Measurements from ENCODE around the gene CHD9.

Gene CHD9

DNA sequence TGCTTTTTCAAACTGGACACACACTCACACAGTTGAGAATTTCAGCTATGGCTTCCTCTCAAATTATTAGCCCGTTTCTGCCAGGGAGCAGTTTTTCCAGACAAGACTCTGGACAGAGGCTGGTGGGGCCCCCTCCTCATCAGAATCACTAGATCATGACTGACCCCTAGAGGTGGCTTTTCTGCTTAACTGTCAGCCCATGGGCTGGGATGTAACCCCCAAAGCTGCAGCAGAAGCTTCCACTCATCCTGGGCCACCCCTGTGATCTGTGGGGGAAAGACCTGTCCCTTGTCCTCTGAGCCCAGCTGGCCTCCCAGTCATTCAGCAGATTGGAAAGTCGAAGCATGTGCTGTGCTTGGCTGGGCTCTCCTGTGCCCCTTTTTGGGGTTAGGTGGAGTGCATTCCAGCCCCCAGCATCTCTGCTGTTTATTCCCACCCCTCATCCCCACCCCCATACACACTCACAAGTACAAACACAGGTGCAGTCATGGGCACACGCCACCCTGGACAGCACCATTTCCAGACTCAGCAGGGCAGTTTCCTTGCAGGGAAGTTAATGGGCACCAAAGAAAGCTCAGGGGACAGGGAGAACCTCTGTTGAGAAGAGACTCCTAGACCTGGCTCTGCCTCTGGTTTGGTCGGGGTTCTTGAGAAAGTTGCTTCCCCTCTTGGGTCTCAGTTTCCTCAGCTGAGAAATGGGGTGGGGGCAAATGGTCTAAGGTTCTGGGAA, 301.9 kb downstream of the CHD9 start:
- DNase-seq (ENCODE audit: low spot score) = no peak
- no peak for FAIRE-seq

DNA sequence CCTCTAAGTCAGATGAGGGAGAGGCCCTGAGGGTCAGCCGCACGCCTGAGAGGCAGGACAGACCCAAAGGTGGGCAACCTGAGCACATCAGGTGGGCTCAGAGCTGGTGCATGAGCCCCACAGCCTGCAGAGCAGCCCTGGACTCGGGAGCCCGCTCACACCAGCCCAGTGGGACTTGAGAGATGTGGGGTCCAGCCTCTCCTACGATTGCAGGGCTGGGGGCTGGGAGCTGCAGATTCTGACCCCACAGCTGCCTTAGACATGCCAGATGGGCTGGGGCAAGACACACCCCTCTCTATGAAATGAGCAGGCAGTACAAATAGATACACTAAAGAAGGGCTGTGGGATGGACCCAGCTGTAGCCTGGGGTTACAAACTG, 302.4 kb downstream of the CHD9 start:
- DNase-seq (ENCODE audit: low spot score) (no peak), FAIRE-seq (no peak)

DNA sequence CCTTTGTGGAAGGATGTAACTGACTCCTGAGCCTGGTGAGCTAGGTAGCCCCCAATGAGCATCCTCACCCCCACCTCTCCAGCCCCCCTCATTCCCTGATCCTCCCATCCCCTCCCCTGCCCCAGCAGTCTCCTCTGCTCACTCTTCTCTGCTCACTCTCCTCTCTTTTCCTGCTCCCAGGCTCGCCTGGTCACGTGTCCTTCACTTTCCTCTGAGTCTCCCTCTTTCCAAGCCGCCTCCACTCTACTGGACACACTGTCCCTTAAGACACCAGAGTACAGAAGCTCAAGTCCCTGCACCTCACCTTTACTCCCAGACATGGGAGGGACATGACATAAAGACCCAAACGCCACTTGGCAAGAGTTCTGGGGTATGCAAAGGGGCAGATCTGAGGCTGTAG, 303.2 kb downstream of the CHD9 start:
- FAIRE-seq (no peak), DNase-seq (ENCODE audit: low spot score) (no peak)

DNA sequence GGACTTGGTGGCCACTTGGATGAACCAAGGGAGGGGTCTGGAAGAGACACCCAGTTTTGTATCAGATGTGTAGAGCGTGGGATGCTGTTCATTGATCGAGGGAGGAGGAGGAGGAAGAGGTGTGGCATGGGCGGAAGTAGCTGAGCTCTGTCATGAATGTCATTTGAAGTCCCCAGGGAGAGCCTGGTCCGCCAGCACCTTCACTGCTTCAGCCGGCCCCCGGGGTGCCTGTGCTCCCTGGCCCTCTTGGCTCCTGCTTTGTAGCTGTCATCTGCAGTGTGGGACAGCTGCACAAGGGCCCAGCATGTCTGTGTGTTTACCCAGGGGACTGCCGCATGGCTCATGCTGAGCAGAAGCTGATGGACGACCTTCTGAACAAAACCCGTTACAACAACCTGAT, 304.1 kb downstream of the CHD9 start:
- DNase-seq (ENCODE audit: low spot score) = no peak

DNA sequence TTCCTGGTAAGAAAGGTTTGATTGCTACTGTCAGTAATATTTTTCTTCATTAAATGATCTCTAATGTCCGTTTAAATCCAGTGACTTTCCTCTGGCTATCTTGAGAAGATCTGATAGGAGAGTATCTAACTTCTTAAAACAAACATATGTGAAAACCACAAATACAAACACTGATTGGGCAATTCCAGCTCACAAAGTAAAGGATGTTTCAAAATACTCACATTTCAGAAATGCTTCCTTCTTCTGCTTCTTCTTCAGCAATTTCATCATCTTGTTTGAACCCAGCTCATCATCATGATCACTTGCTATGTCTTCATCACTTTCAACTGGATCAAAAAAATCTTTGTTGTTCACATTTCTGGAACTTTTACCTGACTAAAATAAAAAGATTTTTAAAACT, 315.1 kb downstream of the CHD9 start:
- DNase-seq (ENCODE audit: low spot score) = no peak
- no peak for FAIRE-seq

More for the DNA sequence above, 304.1 kb downstream of the CHD9 start:
- FAIRE-seq = no peak

DNA sequence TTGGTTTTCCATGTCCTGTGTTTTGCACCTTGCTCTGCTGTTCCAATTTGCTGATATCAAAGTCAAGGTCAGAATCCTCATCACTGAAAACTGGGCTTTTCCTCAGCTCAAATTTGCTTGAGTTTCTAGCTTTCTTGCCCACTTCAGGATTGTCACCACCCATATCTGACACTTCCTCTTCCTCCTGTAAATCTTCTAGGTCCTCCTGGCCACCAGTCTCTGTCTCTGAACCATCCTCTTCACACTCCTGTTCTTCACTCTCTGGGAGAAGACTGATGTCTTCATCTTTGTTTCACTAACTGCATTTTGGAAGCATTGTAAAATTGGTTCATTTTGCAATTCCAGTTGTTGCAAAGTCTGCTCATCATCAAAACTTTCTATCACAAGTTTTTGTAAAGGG, 316.0 kb downstream of the CHD9 start:
- DNase-seq (ENCODE audit: low spot score) (no peak), FAIRE-seq (no peak)

DNA sequence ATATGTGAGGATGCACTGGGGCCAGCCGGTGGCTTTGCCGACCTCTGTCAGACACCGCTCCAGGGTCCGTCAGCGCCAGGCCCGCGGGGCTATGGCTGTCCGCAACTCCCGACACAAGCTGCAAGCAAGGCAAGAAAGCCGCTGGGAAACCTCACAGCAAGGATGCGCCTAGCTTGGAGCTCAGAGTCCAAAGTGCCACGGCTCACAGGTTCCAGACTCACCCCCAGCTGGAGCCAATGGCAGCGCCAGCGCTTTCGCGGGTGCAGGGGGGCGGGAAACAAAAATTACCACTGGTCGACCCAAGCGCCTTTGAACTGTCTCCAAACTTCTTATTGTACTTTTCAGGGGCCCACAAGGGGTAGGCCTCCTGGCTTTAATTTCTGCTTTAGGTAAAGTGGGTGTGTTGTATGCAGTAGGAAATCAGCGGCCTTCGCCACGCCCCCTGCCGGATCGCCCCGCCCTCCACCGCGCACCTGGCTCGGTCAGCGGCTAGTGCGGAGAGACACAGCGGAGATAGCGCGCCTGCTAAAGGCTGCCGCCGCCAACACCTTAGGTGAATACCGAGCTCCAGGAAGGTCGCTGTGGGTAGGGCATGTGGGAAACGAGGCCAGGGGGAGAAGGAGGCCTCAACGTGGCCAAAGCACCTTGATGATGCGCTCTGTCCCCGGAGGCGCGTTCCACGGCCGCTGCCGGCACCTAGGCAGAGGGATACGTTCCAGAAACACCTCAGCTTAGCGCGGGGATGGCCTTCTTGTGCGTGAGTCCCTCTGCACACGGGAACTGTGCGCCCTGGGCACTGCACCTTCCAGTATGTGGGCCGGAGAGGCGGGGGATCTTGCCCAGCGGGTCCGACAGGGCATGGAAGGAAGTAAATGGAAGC, 318.4 kb downstream of the CHD9 start:
- no peak for DNase-seq (ENCODE audit: low spot score)
- no peak for FAIRE-seq

DNA sequence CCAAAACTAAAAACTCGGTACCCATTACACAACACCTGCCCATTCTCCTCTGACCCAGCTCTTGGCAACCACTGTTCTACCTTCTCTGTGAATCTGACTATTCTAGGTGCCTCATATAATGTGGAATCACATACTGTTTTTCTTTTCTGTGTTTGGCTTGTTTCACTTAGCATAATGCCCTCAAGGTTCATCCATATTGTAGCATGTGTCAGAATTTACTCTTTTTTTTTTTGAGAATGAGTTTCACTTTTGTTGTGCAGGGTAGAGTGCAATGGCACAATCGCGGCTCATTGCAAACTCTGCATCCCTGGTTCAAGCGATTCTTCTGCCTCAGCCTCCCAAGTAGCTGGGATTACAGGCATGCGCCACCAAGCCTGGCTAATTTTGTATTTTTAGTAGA, 320.0 kb downstream of the CHD9 start:
- FAIRE-seq = no peak
- DNase-seq (ENCODE audit: low spot score) = no peak

DNA sequence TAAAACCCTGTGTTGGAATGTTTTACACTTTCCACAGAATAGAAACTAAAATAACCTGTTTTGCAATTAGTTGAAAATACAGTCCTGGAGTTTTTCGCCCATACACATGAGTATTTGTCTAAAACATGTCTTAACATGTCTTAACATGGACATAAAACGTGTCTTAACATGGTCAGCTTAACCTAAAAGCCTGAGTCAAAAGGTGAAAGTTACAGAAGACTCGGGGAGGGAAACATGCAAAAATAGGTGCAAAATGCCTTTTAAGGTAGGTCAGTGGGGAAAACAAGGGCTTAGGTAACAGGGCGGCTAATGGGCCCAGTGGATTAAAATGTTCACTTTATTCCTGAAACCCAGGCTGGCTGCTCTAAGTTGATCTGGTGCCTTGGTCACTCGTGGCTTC, 323.3 kb downstream of the CHD9 start:
- no peak for FAIRE-seq
- no peak for DNase-seq (ENCODE audit: low spot score)

Measured in RCC 7860 (cell line).